ENCODE measurements around the gene CDH10. TPM values are rescaled to one million over a fixed set of nuclear protein-coding genes. Genes with fewer than 3 reads are reported as not detected.

Gene CDH10
- total RNA-seq, 1 experiment from 2014 or later = 0.31 TPM

DNA sequence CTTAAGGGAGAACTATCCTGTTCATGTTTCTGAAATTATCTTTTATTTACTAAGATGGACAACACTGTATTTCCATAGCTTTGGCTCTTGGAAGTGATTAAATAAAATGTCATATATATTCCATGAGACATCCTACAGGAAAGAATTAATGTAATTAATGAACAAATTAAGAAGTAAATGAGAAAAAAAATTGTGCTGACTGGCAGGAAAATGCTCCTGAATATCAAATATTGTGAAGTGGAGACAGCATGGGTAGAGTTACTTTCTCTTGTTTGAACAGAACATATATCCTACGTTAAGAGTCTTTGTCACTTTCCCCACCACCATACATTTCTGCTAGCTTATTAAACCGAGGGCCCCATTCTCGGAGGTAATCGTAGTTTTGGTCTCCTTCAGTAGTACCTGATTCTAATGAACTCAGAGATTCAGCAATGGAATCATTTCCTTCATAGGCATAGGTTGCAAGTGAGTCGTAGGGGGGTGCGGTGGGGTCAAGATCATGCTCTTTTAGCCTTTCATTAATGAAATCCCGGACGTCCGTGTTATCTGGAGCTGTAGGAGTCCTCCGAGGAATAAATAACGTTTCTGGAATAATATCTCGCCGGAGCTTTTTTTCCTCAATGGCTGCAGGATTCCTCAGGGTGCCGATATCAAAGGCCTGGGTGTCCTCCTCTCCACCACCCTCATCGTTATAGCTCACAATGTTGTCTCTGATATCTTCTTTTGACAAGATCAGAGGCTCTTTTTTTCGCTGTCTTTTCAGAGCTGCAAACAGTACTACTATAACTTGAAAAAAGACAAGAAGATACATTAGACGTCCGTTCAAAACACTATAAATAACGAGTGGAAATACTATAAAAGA, 157.2 kb downstream of the CDH10 start:
- Histone ChIP-seq H3K14ac (ENCODE audit: insufficient read depth, low read length) (no peak overlapping the region), H3K27me3 (ENCODE audit: insufficient read depth, low read length) (no peaks in the 10 kb centered on the region), H3K4me2 (ENCODE audit: insufficient read depth, insufficient read length, low read length) (no peak overlapping the region), H3K4ac (ENCODE audit: low read depth, low read length) (no peak overlapping the region), H2AFZ (ENCODE audit: low read length) (no peak overlapping the region), H2BK120ac (ENCODE audit: low read depth, low read length, poor library complexity, severe bottlenecking) (no peak overlapping the region), H4K8ac (replicated peaks; ENCODE audit: insufficient read length, low read depth, low read length) (no peak overlapping the region), H2BK15ac (ENCODE audit: low read depth, low read length) (no peak overlapping the region), H3K9ac (ENCODE audit: extremely low read depth, insufficient read length, low read length) (no peak overlapping the region), H2BK5ac (ENCODE audit: insufficient read length, low read length) (no peak overlapping the region), H4K5ac (ENCODE audit: insufficient read length, low read depth, low read length) (no peak overlapping the region), H2BK12ac (ENCODE audit: insufficient read length, low read depth, low read length) (no peak overlapping the region), H2BK20ac (ENCODE audit: low read depth, low read length, poor library complexity, severe bottlenecking) (no peak overlapping the region), H3K79me1 (ENCODE audit: insufficient read depth, low read depth, low read length, poor library complexity, severe bottlenecking) (no peaks in the 10 kb centered on the region), H3K18ac (ENCODE audit: insufficient read length, low read depth, low read length) (no peak overlapping the region), H3K56ac (ENCODE audit: insufficient read length, low read depth, low read length) (no peak overlapping the region), H4K20me1 (ENCODE audit: control insufficient read depth, insufficient read depth, insufficient read length) (no peaks in the 10 kb centered on the region), H3K23ac (ENCODE audit: insufficient read length, low read depth, low read length) (no peak overlapping the region), H3K23me2 (ENCODE audit: insufficient read length, low read depth, low read length, poor library complexity, severe bottlenecking) (no peaks in the 10 kb centered on the region), H3K4me1 (ENCODE audit: insufficient read depth, low read length) (no peaks in the 10 kb centered on the region; the same call in 1 of the 2 replicates), H3K9me3 (ENCODE audit: control insufficient read depth, low read depth, low read length) (no peaks in the 10 kb centered on the region), H4K91ac (ENCODE audit: insufficient read length, low read depth, low read length) (no peak overlapping the region), H3T11ph (ENCODE audit: low read length) (no peak overlapping the region), H3K27ac (ENCODE audit: insufficient read length, low read depth, low read length) (no peak overlapping the region), H3K79me2 (ENCODE audit: insufficient read depth, low read length) (no peaks in the 10 kb centered on the region), H2AK5ac (ENCODE audit: insufficient read length, low read length) (no peak overlapping the region)
- Mint-ChIP-seq H3K27ac (no peak overlapping the region), H3K27me3 (ENCODE audit: low read depth) (no peaks in the 10 kb centered on the region), H3K4me1 (no peaks in the 10 kb centered on the region), H3K4me3 (no peak overlapping the region), H3K9me3 (no peaks in the 10 kb centered on the region), H3K36me3 (ENCODE audit: insufficient read depth in 1 of 3, low read depth in 3 of 3) (no peaks in the 10 kb centered on the region)
- TF ChIP-seq, protein P1, sequence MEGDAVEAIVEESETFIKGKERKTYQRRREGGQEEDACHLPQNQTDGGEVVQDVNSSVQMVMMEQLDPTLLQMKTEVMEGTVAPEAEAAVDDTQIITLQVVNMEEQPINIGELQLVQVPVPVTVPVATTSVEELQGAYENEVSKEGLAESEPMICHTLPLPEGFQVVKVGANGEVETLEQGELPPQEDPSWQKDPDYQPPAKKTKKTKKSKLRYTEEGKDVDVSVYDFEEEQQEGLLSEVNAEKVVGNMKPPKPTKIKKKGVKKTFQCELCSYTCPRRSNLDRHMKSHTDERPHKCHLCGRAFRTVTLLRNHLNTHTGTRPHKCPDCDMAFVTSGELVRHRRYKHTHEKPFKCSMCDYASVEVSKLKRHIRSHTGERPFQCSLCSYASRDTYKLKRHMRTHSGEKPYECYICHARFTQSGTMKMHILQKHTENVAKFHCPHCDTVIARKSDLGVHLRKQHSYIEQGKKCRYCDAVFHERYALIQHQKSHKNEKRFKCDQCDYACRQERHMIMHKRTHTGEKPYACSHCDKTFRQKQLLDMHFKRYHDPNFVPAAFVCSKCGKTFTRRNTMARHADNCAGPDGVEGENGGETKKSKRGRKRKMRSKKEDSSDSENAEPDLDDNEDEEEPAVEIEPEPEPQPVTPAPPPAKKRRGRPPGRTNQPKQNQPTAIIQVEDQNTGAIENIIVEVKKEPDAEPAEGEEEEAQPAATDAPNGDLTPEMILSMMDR (conservative IDR thresholded peaks at IDR 0.05) = no peak
- no peak for DNase-seq
- no CpG with 5 or more reads among the region's 19 CpGs for WGBS (ENCODE audit: extremely low coverage, insufficient read length, low lambda C conversion rate)

Data from H9 (cell line).